Epithelial cell of esophagus (primary cell): Measurements from ENCODE around the gene FGL2.
A peak's percentile ranks its signal among the peaks of the same experiment; 100 is the strongest.
"Not testable (repeated sequence)": the region's sequence is repeated elsewhere in the genome, so short reads cannot be mapped to it uniquely, and the experiment has no call there.

Experiments used
- DNase-seq: peaks from one replicate; pipeline ENCODE4 v3.0.0; 2010; ENCODE audit warnings: low read depth
- H3K4me3 ChIP-seq: 2 replicates; pipeline ENCODE4 v1.5.1; 2011; ENCODE audit warnings: mild to moderate bottlenecking, low read length, control low read depth
- CTCF ChIP-seq: IDR thresholded peaks from 2 replicates; pipeline ENCODE4 v1.5.1; 2011; ENCODE audit warnings: low read depth, mild to moderate bottlenecking, low read length, control low read depth, inconsistent platforms; ENCODE audit not compliant: insufficient read depth; ENCODE audit errors: missing control alignments

The FGL2 gene

GRCh38 chr7:77157446-77157845 lies 42.2 kb downstream of the FGL2 start:
- no peak for TF ChIP-seq CTCF
- no peak overlapping the region for H3K4me3 ChIP-seq
- no peak for DNase-seq

- not testable (repeated sequence) for H3K4me3 ChIP-seq, DNase-seq
Measured at GRCh38 chr7:77157034-77157433, 42.6 kb downstream of the FGL2 start.

GRCh38 chr7:77155601-77156377 lies 43.8 kb downstream of the FGL2 start:
- DNase-seq = peak; percentile 79
- not testable (repeated sequence) for H3K4me3 ChIP-seq

- peak; percentile 66 for DNase-seq
- H3K4me3 ChIP-seq = not testable (repeated sequence)
- peak; percentile 23 for TF ChIP-seq CTCF
Measured at GRCh38 chr7:77154917-77155464, 44.6 kb downstream of the FGL2 start.

- DNase-seq, H3K4me3 ChIP-seq: not testable (repeated sequence)
Measured at GRCh38 chr7:77152232-77152631, 47.4 kb downstream of the FGL2 start.
